IPS DF 6.9 (cell line): ENCODE measurements around the gene KCNH4.
"Not testable (repeated sequence)": the region's sequence is repeated elsewhere in the genome, so short reads cannot be mapped to it uniquely, and the experiment has no call there.

ENCODE experiments used
- DNase-seq: peaks from one replicate; pipeline ENCODE4 v3.0.0-alpha.2; 2013; ENCODE audit warnings: low read depth, low spot score
- H3K27ac ChIP-seq: one replicate; pipeline ENCODE4 v1.5.1; 2013; ENCODE audit warnings: low read length, control low read depth
- H3K27me3 ChIP-seq: 2 replicates; pipeline ENCODE4 v1.6.1; 2013; ENCODE audit warnings: mild to moderate bottlenecking, low read length; ENCODE audit not compliant: control insufficient read depth, insufficient read depth
- H3K36me3 ChIP-seq: 2 replicates; pipeline ENCODE4 v1.6.1; 2013; ENCODE audit warnings: low read length; ENCODE audit not compliant: control insufficient read depth, insufficient read depth
- H3K4me1 ChIP-seq: 2 replicates; pipeline ENCODE4 v1.6.1; 2013; ENCODE audit warnings: low read length; ENCODE audit not compliant: control insufficient read depth, insufficient read depth
- H3K4me3 ChIP-seq: 2 replicates; pipeline ENCODE4 v1.5.1; 2013; ENCODE audit warnings: mild to moderate bottlenecking, low read length
- H3K9me3 ChIP-seq: 2 replicates; pipeline ENCODE4 v1.6.1; 2013; ENCODE audit warnings: low read length, inconsistent platforms; ENCODE audit not compliant: control insufficient read depth, insufficient read depth
- WGBS: extraction: QIAGEN DNeasy Blood & Tissue Kit; methylation state at CpG from one replicate; pipeline ENCODE4 v1.1.7; 2013; ENCODE audit warnings: mixed read lengths, missing lambda C conversion rate; ENCODE audit not compliant: insufficient read length, insufficient coverage; 5-methylcytosine and 5-hydroxymethylcytosine counted together

KCNH4 gene

DNA sequence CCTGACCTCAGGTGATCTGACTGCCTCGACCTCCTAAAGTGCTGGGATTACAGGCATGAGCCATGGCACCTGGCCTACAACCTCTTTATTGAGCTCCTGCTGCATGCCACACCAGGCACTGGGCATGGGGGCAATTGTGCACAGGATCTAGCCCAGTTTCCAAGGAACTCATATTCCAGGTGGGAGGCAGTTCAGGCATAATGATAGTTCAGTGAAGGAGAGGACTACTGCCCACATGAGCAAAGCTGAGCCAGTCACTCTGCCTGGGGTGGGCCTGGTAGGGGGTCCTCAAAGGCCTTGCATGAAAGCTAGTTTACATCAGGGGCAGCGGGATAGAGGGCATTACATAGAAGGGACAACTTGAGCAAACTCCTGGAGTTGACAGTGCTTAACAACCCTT is 6.9 kb upstream of the KCNH4 start:
- H3K27ac ChIP-seq, result no peak overlapping the region
- H3K27me3 ChIP-seq, result peaks cover 2% of the 10 kb centered on the region; the same call in 1 of the 2 replicates
- DNase-seq, result no peak
- no peaks in the 10 kb centered on the region for H3K36me3 ChIP-seq
- H3K9me3 ChIP-seq, result no peaks in the 10 kb centered on the region
- H3K4me1 ChIP-seq, result no peaks in the 10 kb centered on the region
- H3K4me3 ChIP-seq, result no peak overlapping the region
- no CpG with 5 or more reads among the region's 2 CpGs for WGBS

DNA sequence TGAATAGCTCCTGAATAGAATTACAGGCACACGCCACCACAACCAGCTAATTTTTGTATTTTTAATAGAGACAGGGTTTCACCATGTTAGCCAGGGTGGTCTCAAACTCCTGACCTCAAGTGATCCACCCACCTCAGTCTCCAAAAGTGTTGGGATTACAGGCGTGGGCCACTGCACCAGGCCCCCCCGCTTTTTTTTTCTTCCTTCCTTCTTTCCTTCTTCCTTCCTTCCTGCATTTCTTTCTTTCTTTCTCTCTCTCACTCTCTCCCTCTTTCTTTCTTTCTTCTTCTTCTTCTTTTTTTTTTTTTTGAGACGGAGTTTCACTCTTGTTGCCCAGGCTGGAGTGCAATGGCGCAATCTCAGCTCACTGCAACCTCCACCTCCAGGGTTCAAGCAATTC is 5.2 kb upstream of the KCNH4 start:
- not testable (repeated sequence) for H3K27ac ChIP-seq, H3K36me3 ChIP-seq, H3K27me3 ChIP-seq, H3K9me3 ChIP-seq, H3K4me3 ChIP-seq, DNase-seq, H3K4me1 ChIP-seq
- no CpG with 5 or more reads among the region's 5 CpGs for WGBS

DNA sequence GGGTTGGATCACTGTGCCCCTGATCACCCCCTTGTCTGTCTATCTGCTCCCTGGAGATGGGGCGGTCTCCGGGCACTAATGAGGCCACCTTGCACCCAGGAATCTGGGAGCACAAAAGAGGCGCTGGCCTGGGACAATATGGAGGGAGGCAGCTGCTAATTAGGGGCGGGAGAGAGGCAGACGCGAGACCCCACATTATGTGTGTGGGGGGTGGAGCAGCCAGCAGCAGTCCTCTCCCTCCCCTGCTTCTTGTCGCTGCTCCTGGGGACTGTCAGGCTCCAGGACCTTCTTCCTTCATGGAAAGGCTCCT is 4.6 kb upstream of the KCNH4 start:
- no peak for DNase-seq
- WGBS, result no CpG with 5 or more reads among the region's 7 CpGs
- Histone ChIP-seq H3K27ac (no peak overlapping the region), H3K9me3 (no peaks in the 10 kb centered on the region), H3K27me3 (peaks cover 5% of the 10 kb centered on the region; the same call in 1 of the 2 replicates), H3K4me3 (no peak overlapping the region), H3K36me3 (no peaks in the 10 kb centered on the region), H3K4me1 (no peaks in the 10 kb centered on the region; the same call in 1 of the 2 replicates)

DNA sequence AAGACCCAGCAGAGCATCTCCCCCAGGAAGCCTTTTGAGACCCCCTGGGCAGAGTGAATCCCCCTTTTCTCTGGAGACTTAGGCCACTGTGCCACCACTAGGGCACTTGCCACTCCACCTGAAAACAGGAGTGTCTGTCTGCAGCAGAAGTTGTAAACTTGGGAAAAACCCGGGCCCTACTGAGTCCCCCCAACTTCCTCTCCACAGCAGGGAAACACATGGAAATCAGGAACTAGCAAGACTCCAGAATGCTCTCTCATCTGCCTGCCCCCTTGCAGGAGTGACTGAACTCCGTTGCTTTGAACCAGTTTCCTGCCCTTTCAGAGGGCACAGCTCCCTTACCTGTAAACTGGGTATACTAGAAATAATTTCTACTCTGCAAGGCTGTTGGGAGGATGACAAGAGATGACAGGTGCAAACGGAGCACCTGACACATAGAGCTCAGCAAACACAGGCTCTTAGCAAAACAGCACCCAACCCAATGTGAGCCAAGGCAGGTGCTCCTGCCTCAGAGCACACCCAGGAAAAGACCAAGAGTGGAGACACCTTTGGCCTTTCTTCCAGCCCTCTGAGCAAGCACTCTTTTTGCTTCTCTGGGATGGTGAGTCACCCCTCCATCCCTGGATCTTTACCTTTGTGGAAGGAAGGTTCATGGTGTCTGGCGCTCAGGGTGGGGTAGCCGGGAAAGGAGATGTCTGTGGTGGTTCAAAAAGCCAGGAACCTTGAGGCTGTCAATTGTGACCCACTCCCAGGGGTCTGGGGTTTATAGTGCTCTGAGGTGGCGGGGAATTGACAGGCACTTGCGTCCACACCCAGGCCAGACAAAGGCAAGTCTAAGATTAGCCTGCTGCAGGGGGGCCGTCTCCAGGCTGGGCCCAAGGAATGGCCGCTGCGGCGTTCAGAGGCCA is 4.0 kb upstream of the KCNH4 start, which contains the start of gene HCRT:
Gene HCRT (minus strand): TSS at position 740 of the 908 bp plus-strand sequence. CDS start 87 bp downstream, at position 653.
- Histone ChIP-seq H3K4me3 (no peak within 1 kb of the TSS), H3K27me3 (peaks cover 5% of the 10 kb centered on the region; the same call in 1 of the 2 replicates), H3K9me3 (no peaks in the 10 kb centered on the region), H3K4me1 (no peaks in the 10 kb centered on the region; the same call in 1 of the 2 replicates), H3K36me3 (no peaks in the 10 kb centered on the region), H3K27ac (no peak within 1 kb of the TSS)
- DNase-seq, result no peak
- WGBS, result no CpG with 5 or more reads among the region's 11 CpGs

DNA sequence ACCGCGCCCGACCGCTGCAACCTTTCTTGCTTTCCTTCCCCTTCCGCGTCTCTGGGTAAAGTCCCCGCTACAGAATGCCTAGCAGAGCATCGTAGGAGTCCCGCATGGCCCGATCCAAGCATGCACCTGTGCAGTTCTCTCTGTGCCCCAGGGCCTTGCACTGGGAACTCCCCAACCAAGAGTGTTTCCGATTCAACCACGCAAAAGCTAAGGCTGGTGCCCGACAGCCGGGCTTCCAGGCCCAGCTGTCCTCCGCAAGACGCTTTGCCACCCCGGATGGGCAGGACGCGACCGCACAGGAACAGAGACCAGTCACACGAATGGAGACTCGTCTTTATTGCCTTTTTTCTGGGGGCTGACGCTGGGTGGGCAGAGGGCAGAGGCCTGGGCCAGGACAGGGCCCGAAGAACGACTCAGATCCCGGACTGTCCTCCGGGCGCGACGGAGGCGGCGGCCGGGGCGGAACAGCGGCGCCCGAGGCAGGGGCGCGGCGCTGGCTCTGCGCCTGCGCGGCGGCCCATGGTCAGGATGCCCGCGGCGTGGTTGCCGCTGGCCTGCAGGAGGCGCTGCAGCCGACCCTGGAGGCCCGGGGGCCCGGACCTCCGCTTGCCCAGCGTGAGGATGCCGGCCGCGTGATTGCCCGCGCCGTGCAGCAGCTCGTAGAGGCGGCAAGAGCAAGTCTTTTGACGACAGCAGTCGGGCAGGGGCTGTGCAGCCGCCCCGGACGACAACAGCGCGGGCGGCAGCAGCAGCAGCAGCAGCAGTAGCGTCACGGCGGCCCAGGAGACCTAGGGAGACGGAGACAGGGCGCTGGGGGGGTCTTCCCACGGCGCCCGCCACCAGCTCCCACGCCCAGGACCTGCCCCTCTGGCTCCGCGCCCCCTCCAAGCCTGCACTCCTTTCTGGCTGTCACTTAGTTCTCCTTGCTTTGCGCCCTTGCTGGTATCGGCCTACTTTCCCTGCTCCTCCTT is 3.1 kb upstream of the KCNH4 start:
- peak overlapping the region; percentile 43; the same call in 1 of the 2 replicates for H3K4me3 ChIP-seq
- WGBS, result no CpG with 5 or more reads among the region's 83 CpGs
- DNase-seq, result no peak
- no peak overlapping the region for H3K27ac ChIP-seq
- H3K36me3 ChIP-seq, result no peaks in the 10 kb centered on the region
- H3K9me3 ChIP-seq, result no peaks in the 10 kb centered on the region
- peaks cover 5% of the 10 kb centered on the region; the same call in 1 of the 2 replicates for H3K27me3 ChIP-seq
- no peaks in the 10 kb centered on the region; the same call in 1 of the 2 replicates for H3K4me1 ChIP-seq

DNA sequence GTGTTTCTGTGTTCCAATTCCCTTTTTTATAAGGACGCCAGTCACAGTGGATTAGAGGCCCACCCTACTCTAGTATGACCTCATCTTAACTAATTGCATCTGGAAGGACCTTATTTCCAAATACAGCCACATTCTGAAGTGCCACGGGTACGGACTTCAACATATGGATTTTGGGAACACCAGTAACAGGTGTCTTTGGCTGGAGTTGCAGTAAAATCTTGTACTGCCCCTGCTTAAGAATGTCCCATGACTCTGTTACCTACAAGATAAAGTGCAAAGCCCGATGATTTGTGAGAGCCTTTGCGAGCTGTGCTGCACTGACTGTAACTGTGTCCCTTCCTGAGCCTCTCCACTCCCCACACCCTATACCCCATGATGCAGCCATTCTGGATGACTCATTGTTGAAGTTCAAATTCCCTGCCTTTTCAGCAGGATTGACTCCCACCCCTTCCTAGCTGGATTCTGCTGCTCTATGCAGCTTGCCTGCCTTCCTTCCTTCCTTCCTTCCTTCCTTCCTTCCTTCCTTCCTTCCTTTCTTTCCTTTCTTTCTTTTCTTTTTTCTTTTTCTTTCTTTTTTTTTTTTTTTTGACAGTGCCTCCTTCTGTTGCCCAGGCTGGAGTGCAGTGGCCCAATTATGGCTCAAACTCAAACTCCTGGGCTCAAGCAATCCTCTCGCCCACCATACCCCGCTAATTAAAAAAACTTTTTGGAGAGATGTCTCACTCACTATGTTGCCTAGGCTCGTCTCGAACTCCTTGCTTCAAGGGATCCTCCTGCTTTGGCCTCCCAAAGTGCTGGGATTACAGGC is 2.2 kb upstream of the KCNH4 start:
- DNase-seq, result no peak
- Histone ChIP-seq H3K4me1 (no peaks in the 10 kb centered on the region; the same call in 1 of the 2 replicates), H3K4me3 (peak overlapping the region; percentile 43; the same call in 1 of the 2 replicates), H3K27ac (no peak overlapping the region), H3K36me3 (no peaks in the 10 kb centered on the region), H3K27me3 (peaks cover 5% of the 10 kb centered on the region; the same call in 1 of the 2 replicates), H3K9me3 (no peaks in the 10 kb centered on the region)
- no CpG with 5 or more reads among the region's 9 CpGs for WGBS

DNA sequence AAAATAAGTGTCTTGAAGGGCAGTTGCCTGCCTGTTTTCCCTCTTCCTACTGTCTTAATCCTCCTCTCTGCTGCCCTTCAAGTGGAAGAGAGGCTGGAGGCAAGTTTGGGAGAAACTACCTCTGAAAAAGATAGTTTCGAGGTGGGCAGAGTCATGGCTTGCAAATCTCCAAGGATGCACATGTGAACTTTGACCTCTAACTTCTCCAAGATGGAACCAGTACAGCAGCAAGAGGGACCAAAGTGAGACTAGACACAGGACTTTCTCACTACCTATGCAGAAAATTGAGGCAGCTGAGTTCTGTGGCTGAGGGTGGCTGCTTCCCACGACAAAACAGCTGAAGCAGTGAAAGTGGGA is 887 bp upstream of the KCNH4 start:
- Histone ChIP-seq H3K9me3 (no peaks in the 10 kb centered on the region), H3K27me3 (peaks cover 5% of the 10 kb centered on the region; the same call in 1 of the 2 replicates), H3K36me3 (no peaks in the 10 kb centered on the region), H3K4me1 (no peaks in the 10 kb centered on the region; the same call in 1 of the 2 replicates), H3K4me3 (no peak overlapping the region), H3K27ac (no peak overlapping the region)
- DNase-seq, result no peak
- WGBS, result no CpG with 5 or more reads among the region's 2 CpGs

DNA sequence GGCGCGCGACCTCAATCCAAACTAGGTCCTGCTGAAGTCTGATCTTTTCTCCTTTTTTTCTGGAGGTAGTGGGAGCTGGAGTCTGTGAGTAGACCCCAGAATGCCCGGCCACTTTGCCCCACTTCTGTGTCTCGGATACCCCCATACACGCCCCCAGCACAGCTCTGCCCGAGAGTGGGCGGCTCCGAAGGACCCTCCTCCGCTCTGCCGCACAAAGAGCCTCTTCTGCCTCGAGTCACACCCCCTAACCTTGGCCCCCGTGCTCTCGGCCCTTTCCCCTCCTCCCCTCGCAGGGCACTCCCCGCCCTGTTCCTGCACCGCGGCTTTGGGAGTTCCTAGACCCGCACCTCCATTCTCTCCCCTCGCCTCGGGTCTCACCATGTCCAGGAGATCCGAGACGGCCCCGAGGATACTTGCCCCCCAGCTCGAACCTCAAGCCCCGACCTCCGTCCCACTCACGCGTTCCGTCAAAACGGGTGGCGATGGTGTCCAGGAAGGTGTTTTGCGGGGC is 476 bp downstream of the KCNH4 start:
- H3K36me3 ChIP-seq, result no peaks in the 10 kb centered on the region
- peak overlapping the region; percentile 48; the same call in 1 of the 2 replicates for H3K4me3 ChIP-seq
- no peaks in the 10 kb centered on the region; the same call in 1 of the 2 replicates for H3K4me1 ChIP-seq
- no peaks in the 10 kb centered on the region for H3K9me3 ChIP-seq
- no CpG with 5 or more reads among the region's 33 CpGs for WGBS
- H3K27ac ChIP-seq, result no peak overlapping the region
- peaks cover 5% of the 10 kb centered on the region; the same call in 1 of the 2 replicates for H3K27me3 ChIP-seq
- DNase-seq, result no peak

DNA sequence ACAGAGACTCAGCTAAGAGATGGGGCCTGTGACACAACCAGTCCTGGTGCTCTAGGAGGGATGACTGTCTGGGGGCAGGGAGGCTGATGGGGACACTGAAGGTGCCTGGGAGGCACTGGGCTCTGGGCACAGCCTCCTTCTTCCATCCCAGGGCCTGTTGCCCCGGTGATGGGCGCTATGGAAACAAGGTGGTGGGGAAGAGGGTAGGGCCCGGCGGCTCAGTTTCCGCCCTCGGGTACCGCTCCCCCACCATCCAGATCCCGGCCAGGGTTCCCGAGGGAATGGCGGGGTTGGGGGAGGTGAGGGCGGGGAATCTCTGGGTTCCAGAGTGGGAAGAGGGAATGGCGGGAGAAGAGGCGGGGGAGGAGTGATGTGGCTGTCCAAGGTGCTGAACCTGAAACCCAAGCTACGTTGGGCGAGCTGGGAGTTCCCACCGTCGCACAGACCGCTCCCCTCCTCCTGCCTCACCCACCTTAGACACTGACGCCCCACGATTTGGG is 981 bp downstream of the KCNH4 start:
- H3K27ac ChIP-seq, result no peak overlapping the region
- peaks cover 5% of the 10 kb centered on the region; the same call in 1 of the 2 replicates for H3K27me3 ChIP-seq
- WGBS, result no CpG with 5 or more reads among the region's 20 CpGs
- no peaks in the 10 kb centered on the region for H3K9me3 ChIP-seq
- no peaks in the 10 kb centered on the region for H3K36me3 ChIP-seq
- no peaks in the 10 kb centered on the region; the same call in 1 of the 2 replicates for H3K4me1 ChIP-seq
- no peak for DNase-seq
- H3K4me3 ChIP-seq, result peak overlapping the region; percentile 48; the same call in 1 of the 2 replicates
